ENCODE measurements around the gene GPX5.

DNA sequence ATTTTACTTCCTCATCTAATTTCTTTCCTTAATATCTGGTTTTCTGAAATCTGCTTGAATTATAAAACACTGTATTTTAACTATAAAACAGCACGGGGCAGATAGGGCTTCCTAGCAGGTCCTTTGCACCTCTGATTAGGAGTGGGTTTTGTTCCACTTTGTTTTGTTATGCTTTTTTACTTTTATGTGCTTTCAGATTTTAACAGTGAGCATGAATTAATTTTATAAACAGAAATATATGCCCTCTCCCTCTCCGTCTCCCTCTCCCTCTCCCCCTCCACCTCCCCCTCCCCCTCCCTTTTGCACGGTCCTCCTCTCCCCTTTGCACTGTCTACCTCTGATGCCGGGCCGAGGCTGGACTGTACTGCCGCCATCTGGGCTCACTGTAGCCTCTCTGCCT lies 24.4 kb upstream of the GPX5 start:
- TF ChIP-seq TAF1 (IDR thresholded peaks at IDR 0.05; ENCODE audit: low read depth): no peak
- TF ChIP-seq RAD21 (IDR thresholded peaks at IDR 0.05; ENCODE audit: low read depth): no peak
- TF ChIP-seq, protein P1, sequence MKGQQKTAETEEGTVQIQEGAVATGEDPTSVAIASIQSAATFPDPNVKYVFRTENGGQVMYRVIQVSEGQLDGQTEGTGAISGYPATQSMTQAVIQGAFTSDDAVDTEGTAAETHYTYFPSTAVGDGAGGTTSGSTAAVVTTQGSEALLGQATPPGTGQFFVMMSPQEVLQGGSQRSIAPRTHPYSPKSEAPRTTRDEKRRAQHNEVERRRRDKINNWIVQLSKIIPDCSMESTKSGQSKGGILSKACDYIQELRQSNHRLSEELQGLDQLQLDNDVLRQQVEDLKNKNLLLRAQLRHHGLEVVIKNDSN (IDR thresholded peaks at IDR 0.05): no peak
- TF ChIP-seq, protein P2, sequence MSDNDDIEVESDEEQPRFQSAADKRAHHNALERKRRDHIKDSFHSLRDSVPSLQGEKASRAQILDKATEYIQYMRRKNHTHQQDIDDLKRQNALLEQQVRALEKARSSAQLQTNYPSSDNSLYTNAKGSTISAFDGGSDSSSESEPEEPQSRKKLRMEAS (IDR thresholded peaks at IDR 0.05): no peak
- TF ChIP-seq YY1 (IDR thresholded peaks at IDR 0.05; ENCODE audit: low read depth): no peak
- no peak for TF ChIP-seq EP300 (IDR thresholded peaks at IDR 0.05; ENCODE audit: borderline replicate concordance)
- TF ChIP-seq ZBTB7A (IDR thresholded peaks at IDR 0.05; ENCODE audit: low read depth): no peak
- TF ChIP-seq EGR1 (IDR thresholded peaks at IDR 0.05): no peak
